Ovary (tissue), 3 donors: ENCODE data around the gene HLCS.

ENCODE experiments used
- POLR2A ChIP-seq: fragments of 450-650 bp; IDR thresholded peaks from one replicate; pipeline ENCODE4 v1.6.1; 2017; ENCODE audit warnings: antibody characterized with exemption, mild to moderate bottlenecking, moderate library complexity
- TF ChIP-seq, protein P1 (sequence below), 3 donors: fragments of 450-650 bp in 2 of 3; fragments of 200-600 bp in 1 of 3; IDR thresholded peaks; one replicate each; pipeline versions ENCODE4 v1.5.1 to v1.8.0; 2016 to 2022; ENCODE audit warnings: antibody characterized with exemption in 3 of 3, mild to moderate bottlenecking in 1 of 3
- donor health status: DM: no; HTN: no; CAD: no.

DNA sequence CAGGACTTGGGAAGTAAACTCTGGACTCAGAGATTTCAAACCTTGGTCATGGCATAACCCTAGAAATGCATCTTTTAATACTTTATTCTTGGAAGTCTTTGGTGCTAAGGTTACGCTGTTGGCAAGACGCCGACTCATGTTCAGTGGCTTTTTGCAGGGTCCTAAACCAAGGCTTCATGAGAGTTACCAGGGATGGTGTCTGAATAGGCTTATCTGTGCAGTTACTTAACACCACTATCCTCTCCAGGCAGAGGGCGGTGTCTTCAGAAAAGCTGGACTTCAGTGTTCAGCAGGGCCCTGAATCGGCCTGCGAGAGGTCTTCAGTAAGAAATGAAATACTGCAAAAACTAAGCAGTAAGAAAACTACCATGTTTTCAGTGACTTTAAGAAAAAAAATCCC is 209.3 kb downstream of the HLCS start:
- TF ChIP-seq, protein P1, sequence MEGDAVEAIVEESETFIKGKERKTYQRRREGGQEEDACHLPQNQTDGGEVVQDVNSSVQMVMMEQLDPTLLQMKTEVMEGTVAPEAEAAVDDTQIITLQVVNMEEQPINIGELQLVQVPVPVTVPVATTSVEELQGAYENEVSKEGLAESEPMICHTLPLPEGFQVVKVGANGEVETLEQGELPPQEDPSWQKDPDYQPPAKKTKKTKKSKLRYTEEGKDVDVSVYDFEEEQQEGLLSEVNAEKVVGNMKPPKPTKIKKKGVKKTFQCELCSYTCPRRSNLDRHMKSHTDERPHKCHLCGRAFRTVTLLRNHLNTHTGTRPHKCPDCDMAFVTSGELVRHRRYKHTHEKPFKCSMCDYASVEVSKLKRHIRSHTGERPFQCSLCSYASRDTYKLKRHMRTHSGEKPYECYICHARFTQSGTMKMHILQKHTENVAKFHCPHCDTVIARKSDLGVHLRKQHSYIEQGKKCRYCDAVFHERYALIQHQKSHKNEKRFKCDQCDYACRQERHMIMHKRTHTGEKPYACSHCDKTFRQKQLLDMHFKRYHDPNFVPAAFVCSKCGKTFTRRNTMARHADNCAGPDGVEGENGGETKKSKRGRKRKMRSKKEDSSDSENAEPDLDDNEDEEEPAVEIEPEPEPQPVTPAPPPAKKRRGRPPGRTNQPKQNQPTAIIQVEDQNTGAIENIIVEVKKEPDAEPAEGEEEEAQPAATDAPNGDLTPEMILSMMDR (IDR thresholded peaks at IDR 0.05): no peak
- no peak for TF ChIP-seq POLR2A
